ENCODE measurements around the gene EPS8.

Gene EPS8

GRCh38 chr12:15707516-15708199, 81.5 kb downstream of the EPS8 start:
- DNase-seq (ENCODE audit: low read depth): no peak
- no peak overlapping the region for H3K4me3 ChIP-seq (ENCODE audit: low read depth, low read length)
- TF ChIP-seq CTCF (conservative IDR thresholded peaks at IDR 0.05; ENCODE audit: low read depth, low read length): no peak

- DNase-seq (ENCODE audit: low read depth): no peak
- no peak overlapping the region for H3K4me3 ChIP-seq (ENCODE audit: low read depth, low read length)
- no peak for TF ChIP-seq CTCF (conservative IDR thresholded peaks at IDR 0.05; ENCODE audit: low read depth, low read length)
Measured at GRCh38 chr12:15706010-15706676, 83.0 kb downstream of the EPS8 start.

- peak; percentile 46 for DNase-seq (ENCODE audit: low read depth)
- TF ChIP-seq CTCF (conservative IDR thresholded peaks at IDR 0.05; ENCODE audit: low read depth, low read length): no peak
Measured at GRCh38 chr12:15705606-15706005, 83.6 kb downstream of the EPS8 start.

DNA sequence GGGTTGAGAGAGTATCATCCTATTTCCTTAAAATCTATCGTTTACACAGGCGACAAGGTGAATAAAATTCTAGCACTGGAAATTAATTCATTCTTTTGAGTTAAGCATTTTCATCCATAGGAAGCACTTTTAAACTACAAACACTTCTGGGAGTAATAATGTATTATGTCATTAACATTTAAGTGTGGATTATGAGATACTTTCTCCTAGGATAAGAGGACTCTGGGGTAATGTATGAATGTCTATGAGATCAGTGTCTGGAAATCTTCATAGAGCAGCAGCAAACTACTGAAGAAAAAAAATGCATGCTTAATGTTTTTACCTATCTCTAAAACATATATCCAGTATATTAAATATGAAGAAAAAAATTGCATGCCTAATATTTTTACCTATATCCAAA, 86.9 kb downstream of the EPS8 start:
- DNase-seq (ENCODE audit: low read depth): no peak
- H3K4me3 ChIP-seq (ENCODE audit: low read depth, low read length): no peak overlapping the region
- TF ChIP-seq CTCF (conservative IDR thresholded peaks at IDR 0.05; ENCODE audit: low read depth, low read length): no peak

More at GRCh38 chr12:15705606-15706005, 83.6 kb downstream of the EPS8 start:
- H3K4me3 ChIP-seq (ENCODE audit: low read depth, low read length): no peak overlapping the region

DNA sequence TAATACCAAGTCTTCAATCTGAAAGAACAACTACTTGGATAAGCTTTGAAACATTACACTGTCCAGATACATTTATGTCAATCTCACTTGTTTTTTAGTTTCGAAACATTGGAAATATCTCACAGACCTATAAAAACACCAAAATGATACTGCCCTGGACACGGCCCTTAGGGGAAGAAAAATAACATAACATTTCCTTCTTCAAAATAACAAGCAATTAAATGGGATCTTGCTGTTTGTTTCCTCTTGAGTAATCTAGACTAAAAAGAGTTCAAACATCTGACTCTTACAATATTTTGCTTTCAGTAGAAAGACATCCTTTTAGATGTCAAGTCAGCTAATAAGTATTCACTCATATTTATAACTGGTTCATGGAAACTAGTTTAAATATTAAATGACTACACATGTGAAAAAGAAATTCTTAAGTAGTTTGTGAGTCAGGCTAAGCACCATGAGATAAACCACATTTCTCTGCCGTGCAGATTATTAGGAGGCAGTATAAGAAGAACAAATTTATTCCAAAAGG, 87.5 kb downstream of the EPS8 start:
- peak; percentile 80 for DNase-seq (ENCODE audit: low read depth)
- no peak for TF ChIP-seq CTCF (conservative IDR thresholded peaks at IDR 0.05; ENCODE audit: low read depth, low read length)
- H3K4me3 ChIP-seq (ENCODE audit: low read depth, low read length): no peak overlapping the region

DNA sequence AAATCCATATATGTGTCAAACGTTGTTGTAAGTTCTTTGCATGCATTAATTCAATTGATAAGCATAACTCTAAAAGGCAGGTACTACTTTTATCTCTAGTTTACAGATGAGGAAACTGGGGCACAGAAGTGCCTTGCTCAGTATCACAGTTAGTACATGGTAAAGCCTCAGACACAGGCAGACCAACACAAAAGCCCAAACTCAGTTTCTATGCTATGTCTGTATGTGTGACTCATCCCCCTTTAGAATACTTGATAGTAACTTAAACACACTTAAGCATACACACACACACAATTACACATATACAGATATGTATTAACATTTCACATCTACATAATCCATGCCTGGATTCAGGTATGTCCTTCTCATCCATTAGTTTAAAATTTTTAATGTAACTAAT, 88.0 kb downstream of the EPS8 start:
- no peak overlapping the region for H3K4me3 ChIP-seq (ENCODE audit: low read depth, low read length)
- DNase-seq (ENCODE audit: low read depth): peak; percentile 65
- no peak for TF ChIP-seq CTCF (conservative IDR thresholded peaks at IDR 0.05; ENCODE audit: low read depth, low read length)

All from choroid plexus epithelial cell (primary cell).